HG03521 (cell line): ENCODE measurements around the gene AGBL4.
"Not testable (repeated sequence)": the region's sequence is repeated elsewhere in the genome, so short reads cannot be mapped to it uniquely, and the experiment has no call there.

ENCODE experiments used
- ATAC-seq: cut with Tn5 transposase; IDR thresholded peaks from one replicate; pipeline ENCODE4 v1.9.1; 2021; ENCODE audit warnings: mild to moderate bottlenecking, moderate library complexity; ENCODE audit not compliant: unreplicated experiment

AGBL4 gene

DNA sequence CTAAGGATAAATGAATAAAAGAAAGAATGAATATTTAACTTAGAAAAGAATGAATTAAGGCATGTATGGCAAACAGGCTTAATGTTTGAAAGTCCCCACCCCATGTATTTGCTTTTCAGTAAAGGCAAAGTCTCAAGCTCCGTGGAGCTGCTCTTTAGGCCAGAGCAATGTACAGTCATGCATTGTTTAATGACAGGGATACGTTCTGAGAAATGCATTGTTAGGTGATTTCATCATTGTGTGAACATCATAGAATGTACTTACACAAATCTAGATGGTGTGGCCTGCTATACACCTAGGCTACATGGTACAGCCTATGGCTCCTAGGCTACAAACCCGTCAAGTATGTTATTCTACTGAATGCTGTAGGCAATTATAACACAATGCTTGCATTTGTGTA lies 1500.2 kb downstream of the AGBL4 start:
- ATAC-seq: no peak

DNA sequence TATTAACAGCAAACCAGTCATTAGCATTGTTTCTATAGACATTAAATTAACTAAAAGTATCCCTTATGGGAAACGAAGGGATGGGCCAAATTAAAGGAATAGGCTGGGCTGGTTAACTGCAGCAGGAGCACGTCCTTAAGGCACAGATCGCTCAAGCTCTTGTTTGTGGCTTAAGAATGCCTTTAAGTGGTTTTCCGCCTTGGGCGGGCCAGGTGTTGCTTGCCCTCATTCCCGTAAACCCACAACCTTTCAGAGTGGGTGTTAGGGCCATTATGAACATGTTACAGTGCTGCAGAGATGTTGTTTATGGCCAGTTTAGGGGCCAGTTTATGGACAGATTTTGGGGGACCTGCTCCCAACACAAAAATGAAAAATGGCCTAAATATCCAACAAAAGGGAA lies 1503.9 kb downstream of the AGBL4 start:
- not testable (repeated sequence) for ATAC-seq

GRCh38 chr1:48506870-48507269 lies 1516.9 kb downstream of the AGBL4 start:
- ATAC-seq: no peak

DNA sequence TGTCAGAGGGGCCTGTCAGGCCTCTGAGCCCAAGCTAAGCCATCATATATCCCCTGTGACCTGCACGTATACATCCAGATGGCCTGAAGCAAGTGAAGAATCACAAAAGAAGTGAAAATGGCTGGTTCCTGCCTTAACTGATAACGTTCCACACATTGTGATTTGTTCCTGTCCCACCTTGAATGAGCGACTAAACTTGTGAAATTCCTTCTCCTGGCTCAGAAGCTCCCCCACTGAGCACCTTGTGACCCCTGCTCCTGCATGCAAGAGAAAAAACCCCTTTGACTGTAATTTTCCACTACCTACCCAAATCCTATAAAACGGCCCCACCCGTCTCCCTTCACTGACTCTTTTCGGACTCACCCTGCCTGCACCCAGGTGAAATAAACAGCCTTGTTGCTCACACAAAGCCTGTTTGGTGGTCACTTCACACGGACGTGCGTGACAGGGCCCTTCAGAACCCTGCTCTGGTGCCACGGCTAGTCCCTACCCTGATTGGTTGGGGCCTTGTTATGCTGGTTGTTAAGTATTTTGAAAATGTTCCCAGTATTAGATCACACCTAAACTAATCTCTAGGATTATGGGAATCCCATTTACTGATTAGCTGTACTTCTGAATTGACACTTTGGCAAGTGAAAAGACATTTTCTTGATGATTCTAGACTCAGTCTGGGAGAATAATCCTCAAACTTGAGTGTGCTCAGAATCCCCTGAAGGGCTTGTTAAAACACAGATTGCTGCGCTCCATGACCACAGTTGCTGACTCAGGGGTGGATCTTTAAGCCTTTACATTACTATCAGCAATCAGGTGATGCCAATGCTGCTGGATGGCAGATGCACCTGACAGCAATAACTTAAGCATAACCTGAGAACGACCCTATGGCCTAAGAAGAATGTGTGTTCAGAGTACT lies 1523.0 kb downstream of the AGBL4 start:
- ATAC-seq: no peak

DNA sequence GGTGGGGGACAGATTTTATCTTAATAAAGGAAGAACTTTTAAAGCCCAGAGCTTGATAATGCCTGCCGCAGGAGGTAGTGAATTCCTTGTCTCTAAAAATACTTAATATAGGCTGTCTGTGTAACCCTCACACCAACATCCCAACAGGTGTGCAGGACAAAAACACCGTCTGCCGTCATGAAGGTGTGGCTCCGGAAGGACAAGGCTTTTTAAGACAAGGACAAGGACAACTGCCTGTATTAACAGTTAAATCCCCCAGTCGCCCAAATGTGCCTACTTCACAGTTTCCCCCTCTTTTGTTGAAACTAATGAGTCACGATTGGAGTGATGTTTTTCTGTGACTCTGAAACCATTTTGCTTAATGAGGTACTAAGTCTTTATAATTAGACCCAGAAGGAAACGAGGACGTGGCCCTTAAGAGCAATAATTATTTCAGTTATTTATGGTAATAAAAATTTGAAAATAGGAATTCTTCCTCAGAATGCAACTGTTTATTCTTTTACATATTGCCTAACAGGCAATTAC lies 1524.5 kb downstream of the AGBL4 start:
- no peak for ATAC-seq

- peak; percentile 80 for ATAC-seq
These were observed 1525.5 kb downstream of the AGBL4 start for GRCh38 chr1:48498096-48498791.

DNA sequence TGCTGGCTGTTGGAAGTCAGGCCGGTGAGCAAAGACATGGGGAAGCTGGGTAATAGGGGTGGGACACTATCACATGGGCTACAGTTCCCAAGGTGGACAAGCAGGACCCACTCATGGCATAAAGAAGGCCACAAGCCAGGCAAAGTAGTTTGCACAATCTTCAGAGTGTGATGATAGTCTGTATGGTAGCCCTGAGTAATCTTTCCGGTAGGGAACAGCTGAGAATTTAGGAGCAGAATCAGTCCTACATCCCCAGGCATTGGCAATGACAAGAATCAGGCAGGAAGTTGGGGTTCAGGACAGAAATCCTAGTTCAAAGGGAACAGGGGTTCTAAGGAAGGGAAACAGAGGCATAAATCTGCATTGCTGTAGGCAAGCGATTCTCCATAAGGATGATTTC lies 1527.8 kb downstream of the AGBL4 start:
- no peak for ATAC-seq

- no peak for ATAC-seq
These were observed 1528.6 kb downstream of the AGBL4 start for GRCh38 chr1:48495166-48495565.

DNA sequence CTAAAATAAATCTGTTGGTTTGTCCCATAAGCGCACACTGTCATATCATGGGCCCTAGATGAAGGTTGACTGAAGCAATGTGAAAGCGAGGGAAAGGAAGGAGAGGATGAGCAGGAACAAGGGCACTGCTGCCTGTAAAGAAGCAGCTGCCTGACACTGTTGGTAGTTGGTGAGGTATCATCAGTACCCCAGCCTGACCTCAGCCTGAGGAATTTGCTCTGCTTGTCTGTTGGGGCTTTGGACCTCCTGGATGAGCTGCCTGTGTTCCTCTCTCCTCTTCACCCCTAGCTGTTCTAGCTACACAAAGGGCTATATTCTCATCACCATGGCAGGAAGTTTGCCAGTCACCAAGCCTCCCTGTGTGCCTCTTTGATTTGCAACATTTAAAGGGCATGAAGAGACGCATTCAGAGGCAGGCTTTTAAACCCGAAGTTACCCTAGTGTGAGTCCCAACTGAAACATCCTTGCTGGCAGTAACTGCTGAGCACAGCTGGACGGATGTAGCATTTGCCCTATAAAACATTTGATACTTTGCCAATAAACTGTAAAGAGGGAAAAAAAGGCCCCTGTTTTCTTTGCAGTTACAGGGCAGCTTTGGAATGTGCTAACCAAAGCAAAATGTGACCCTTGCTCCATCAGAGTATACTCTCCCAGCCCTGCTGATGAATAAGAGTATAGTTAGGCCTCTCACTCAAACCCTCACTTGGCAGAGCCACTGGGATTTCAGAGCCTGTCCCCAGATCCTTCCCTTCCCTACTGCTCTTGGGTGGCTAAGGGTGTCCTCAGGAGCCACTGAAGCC lies 1529.6 kb downstream of the AGBL4 start:
- ATAC-seq: no peak

- no peak for ATAC-seq
These were observed 1530.7 kb downstream of the AGBL4 start for GRCh38 chr1:48493041-48493440.

- ATAC-seq: no peak
These were observed 1531.4 kb downstream of the AGBL4 start for GRCh38 chr1:48492392-48492791.

- no peak for ATAC-seq
These were observed 1535.0 kb downstream of the AGBL4 start for GRCh38 chr1:48488721-48489120.
